Activated CD8-positive, alpha-beta T cell treated with anti-CD3 and anti-CD28 coated beads, Interleukin-2, amount 10 ng/mL, durations not matched to agents 7 days and 5 days (primary cell): Measurements from ENCODE around the gene PRR12. TPM values are rescaled to one million over a fixed set of nuclear protein-coding genes. Genes with fewer than 3 reads are reported as not detected.
"Not testable (repeated sequence)": the region's sequence is repeated elsewhere in the genome, so short reads cannot be mapped to it uniquely, and the experiment has no call there.

Experiments
- ATAC-seq: fragments of 150-1000 bp; cut with Tn5 transposase; one replicate; pipeline ENCODE4 v1.10.0; 2021; ENCODE audit warnings: moderate library complexity
- CTCF ChIA-PET: fragments of 350-600 bp; sonication (Branson Sonifier 250); formaldehyde crosslinking; loops from one replicate; lab custom pipeline; 2021; ENCODE audit warnings: antibody characterized with exemption; lab: Charles Lee
- POLR2A ChIA-PET: fragments of 350-600 bp; sonication (Branson Sonifier 250); formaldehyde crosslinking; loops from one replicate; lab custom pipeline; 2021; ENCODE audit warnings: antibody characterized with exemption; lab: Charles Lee
- DNase-seq: peaks from one replicate; pipeline ENCODE4 v3.0.0-alpha.2; 2020
- H3K27ac Mint-ChIP-seq: one replicate; pipeline ENCODE4 v1.8.0; 2021; ENCODE audit warnings: mild to moderate bottlenecking, mixed read lengths
- H3K27me3 Mint-ChIP-seq: one replicate; pipeline ENCODE4 v1.8.0; 2021; ENCODE audit warnings: low read depth, mixed read lengths
- H3K36me3 Mint-ChIP-seq: one replicate; pipeline ENCODE4 v1.8.0; 2021; ENCODE audit warnings: low read depth, mixed read lengths
- H3K4me1 Mint-ChIP-seq: one replicate; pipeline ENCODE4 v1.8.0; 2021; ENCODE audit warnings: low read depth, mixed read lengths
- H3K4me3 Mint-ChIP-seq: one replicate; pipeline ENCODE4 v1.8.0; 2021; ENCODE audit warnings: mild to moderate bottlenecking, mixed read lengths
- H3K9me3 Mint-ChIP-seq: one replicate; pipeline ENCODE4 v1.8.0; 2022; ENCODE audit warnings: mixed read lengths; ENCODE audit not compliant: insufficient read depth
- total RNA-seq, 2 experiments: library from RNA; stranded (reverse); gene quantifications; one replicate each; pipeline ENCODE4 v1.2.3, GENCODE V29; 2021

Gene PRR12
- total RNA-seq, 2 experiments from 2014 or later = 39.4 to 39.9 TPM

DNA sequence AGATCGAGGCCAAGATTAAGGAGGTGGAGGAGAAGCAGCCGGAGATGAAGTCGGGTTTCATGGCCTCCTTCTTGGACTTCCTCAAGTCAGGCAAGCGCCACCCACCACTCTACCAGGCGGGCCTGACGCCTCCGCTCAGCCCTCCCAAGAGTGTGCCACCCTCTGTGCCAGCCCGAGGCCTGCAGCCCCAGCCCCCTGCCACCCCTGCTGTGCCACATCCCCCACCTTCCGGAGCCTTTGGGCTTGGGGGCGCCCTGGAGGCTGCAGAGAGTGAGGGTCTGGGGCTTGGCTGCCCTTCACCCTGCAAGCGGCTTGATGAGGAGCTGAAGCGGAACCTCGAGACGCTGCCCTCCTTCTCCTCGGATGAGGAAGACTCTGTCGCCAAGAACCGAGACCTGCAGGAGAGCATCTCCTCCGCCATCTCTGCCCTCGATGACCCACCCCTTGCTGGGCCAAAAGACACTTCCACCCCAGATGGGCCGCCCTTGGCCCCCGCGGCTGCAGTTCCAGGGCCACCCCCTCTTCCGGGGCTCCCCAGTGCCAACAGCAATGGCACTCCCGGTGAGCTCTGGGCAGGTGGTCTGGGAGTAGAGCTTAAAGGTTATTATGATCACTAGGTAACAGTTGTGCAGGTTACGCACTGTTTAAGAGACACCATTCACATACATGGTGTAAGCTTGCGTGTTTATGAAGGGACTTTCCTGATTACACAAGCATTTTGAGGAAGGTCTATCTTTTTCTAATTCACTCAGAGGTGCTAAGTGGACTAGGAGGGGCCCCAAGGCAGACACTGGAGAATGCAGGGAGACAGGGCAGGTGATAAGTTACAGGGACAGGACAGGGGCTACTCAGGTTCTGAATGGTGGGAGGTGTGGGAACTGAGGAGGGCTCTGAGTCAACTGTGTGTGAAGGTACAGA lies 8.7 kb downstream of the PRR12 start:
- peaks cover 5% of the 10 kb centered on the region for H3K4me1 Mint-ChIP-seq
- H3K9me3 Mint-ChIP-seq = no peaks in the 10 kb centered on the region
- H3K4me3 Mint-ChIP-seq = no peak overlapping the region
- POLR2A ChIA-PET = no interaction called here
- CTCF ChIA-PET = no interaction called here
- H3K27me3 Mint-ChIP-seq = no peaks in the 10 kb centered on the region
- peaks cover 38% of the 10 kb centered on the region for H3K36me3 Mint-ChIP-seq
- H3K27ac Mint-ChIP-seq = no peak overlapping the region
- DNase-seq = no peak
- ATAC-seq = no peak

DNA sequence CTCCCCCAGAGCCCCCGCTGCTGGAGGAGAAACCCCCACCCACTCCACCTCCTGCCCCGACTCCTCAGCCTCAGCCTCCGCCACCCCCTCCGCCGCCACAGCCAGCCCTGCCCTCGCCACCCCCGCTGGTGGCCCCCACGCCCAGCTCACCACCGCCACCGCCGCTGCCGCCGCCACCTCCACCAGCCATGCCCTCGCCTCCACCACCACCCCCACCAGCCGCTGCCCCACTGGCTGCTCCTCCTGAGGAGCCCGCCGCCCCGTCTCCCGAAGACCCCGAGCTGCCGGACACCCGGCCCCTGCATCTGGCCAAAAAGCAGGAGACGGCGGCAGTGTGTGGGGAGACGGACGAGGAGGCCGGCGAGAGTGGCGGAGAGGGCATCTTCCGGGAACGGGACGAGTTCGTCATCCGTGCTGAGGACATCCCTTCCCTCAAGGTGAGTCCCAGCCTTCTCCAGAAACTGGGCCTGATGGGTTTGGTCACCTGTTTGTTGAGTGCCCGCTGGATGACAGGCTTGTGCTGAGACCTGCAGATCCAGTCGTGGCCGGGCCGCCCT lies 10.6 kb downstream of the PRR12 start:
- ChIA-PET CTCF (no interaction called here), POLR2A (no interaction called here)
- H3K4me1 Mint-ChIP-seq = peaks cover 4% of the 10 kb centered on the region

DNA sequence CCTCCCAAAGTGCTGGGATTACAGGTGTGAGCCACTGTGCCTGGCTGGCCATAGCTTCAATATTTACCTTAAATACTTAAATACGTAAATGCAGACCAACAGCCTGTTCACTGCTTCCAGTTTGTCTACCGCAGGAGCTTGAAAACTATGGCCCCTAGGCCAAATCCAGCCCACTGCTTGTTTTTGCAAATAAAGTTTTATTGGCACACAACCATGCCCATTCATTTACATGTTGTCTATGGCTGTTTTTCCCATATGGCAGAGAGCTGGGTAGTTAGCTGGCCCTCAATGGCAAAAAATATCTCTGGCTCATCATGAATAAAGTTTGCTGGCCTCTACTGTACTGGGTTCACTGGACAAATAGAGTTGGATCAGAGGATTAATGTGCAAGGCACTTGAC lies 11.8 kb downstream of the PRR12 start:
- Mint-ChIP-seq H3K4me1 (peaks cover 4% of the 10 kb centered on the region), H3K27ac (no peak overlapping the region), H3K27me3 (no peaks in the 10 kb centered on the region), H3K4me3 (no peak overlapping the region), H3K9me3 (no peaks in the 10 kb centered on the region), H3K36me3 (peaks cover 44% of the 10 kb centered on the region)
- POLR2A ChIA-PET = no interaction called here
- CTCF ChIA-PET = no interaction called here
- ATAC-seq (no peak), DNase-seq (no peak)

More for the DNA sequence above, 10.6 kb downstream of the PRR12 start:
- H3K9me3 Mint-ChIP-seq = no peaks in the 10 kb centered on the region
- no peak overlapping the region for H3K27ac Mint-ChIP-seq
- H3K27me3 Mint-ChIP-seq = no peaks in the 10 kb centered on the region
- DNase-seq (no peak), ATAC-seq (no peak)
- H3K36me3 Mint-ChIP-seq = peaks cover 41% of the 10 kb centered on the region
- no peak overlapping the region for H3K4me3 Mint-ChIP-seq

DNA sequence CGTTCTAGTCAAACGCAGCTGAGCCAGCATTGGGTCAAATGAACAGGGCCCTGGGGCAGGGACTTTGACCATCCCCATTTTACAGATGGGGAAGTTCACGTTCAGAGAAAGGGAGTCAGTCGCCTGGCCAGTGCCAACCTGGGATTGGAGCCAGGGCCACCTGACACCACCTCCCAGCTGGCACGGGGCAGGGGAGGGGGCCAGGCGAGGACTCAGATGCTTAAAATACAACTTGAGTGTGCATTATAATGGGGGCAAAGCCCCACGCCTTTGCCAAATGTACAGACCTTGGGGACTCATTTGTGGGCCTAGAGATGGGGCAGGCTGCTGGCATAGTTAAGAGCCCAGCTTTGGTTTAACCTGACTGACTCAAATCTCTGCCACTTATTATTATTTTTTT lies 14.6 kb downstream of the PRR12 start:
- Mint-ChIP-seq H3K4me3 (no peak overlapping the region), H3K4me1 (peaks cover 2% of the 10 kb centered on the region), H3K27me3 (no peaks in the 10 kb centered on the region), H3K27ac (no peak overlapping the region), H3K9me3 (no peaks in the 10 kb centered on the region), H3K36me3 (peaks cover 37% of the 10 kb centered on the region)
- ChIA-PET CTCF (no interaction called here), POLR2A (no interaction called here)
- DNase-seq = no peak
- no peak for ATAC-seq

DNA sequence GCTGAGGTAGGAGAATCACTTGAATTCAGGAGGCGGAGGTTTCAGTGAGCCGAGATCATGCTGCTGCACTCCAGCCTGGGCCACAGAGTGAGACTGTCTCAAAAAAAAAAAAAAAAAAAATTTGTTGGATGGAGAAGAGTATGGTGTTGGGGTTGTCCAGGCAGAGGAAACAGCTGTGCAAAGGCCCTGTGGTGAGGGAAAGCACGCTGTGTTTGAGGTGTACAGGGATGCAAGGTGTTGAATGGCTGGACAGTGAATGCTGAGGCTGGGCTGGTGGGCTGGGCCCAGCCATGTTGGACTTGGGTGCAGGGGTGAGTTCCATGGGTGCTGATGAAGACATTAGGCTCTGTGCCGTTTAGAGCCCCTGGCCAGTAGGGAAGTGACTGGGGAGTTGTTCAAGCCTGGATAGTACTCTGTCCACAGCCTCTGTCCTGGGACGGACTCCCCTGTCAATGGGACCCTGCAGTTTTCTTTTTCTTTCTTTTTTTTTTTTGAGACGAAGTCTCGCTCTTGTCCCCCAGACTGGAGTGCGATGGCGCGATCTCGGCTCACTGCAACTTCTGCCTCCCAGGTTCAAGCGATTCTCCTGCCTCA lies 18.6 kb downstream of the PRR12 start:
- ChIA-PET CTCF (no interaction called here), POLR2A (no interaction called here)
- Mint-ChIP-seq H3K36me3 (peaks cover 30% of the 10 kb centered on the region), H3K4me1 (peaks cover 15% of the 10 kb centered on the region), H3K27me3 (no peaks in the 10 kb centered on the region), H3K4me3 (no peak overlapping the region), H3K9me3 (no peaks in the 10 kb centered on the region), H3K27ac (peak overlapping the region; percentile 25)
- DNase-seq (no peak), ATAC-seq (no peak)

DNA sequence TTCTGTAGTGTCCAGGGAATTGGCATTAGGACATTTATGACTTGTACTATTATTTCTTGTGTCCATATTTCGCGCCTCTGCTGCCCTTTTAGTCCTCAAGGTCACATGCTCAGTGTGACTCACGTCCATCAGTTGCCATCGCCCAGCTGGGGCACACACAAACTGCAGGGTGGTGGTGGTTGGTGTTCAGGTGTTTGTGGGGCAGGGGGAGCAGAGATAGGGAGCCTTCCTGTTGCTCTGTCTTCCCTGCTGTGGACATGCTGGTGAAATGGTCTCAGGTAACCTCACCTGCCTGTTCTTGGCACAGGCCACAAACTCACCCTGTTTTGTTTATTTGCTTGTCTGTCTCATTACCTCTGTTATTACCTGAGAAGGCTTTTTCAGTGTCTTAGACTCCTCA lies 22.4 kb downstream of the PRR12 start:
- CTCF ChIA-PET = no interaction called here
- ATAC-seq = no peak

DNA sequence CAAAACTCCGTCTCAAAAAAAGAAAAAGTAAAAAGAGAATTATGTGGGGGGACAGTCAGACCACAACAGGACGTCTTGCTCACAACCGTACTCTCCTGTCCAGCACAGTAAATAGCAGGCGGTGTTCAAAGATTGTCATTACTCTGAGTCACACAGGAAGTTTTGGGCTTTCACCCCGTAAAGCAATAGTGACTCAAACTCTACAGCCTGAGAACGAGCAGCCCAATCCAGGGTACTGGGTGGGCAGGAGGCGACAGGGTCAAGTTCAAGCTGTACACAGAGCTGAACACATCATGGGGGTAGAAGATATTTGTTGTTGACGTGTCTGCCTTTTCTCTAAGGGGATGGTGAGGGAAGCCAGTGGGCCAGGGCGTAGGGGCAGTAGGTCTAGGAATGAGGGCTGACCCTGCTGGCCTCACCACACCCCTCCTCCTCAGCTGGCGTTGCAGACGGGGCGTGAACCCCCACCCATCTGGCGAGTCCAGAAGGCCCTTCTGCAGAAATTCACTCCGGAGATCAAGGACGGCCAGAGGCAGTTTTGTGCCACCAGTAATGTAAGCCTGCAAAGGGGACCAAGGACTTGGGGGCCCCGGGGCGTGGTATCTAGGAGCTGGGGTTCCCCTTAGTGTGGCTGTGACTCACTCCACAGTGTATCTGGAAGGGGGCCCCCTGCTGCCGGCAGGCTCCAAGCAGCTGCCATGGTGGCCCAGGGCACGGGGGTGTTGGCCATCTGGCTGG lies 23.3 kb downstream of the PRR12 start:
- Mint-ChIP-seq H3K4me1 (peaks cover 15% of the 10 kb centered on the region), H3K27me3 (no peaks in the 10 kb centered on the region), H3K27ac (peak overlapping the region; percentile 71), H3K9me3 (no peaks in the 10 kb centered on the region), H3K4me3 (no peak overlapping the region), H3K36me3 (peaks cover 52% of the 10 kb centered on the region)
- ChIA-PET POLR2A (interaction anchor here (0.9 kb wide), 1 partner anchor 26 kb away, joined by 4 read pairs; no protein-coding TSS in a partner anchor), CTCF (interaction anchor here (0.8 kb wide), 1 partner anchor 65 kb away, joined by 3 read pairs; no protein-coding TSS in a partner anchor)
- ATAC-seq (no peak), DNase-seq (no peak)

More for the DNA sequence above, 22.4 kb downstream of the PRR12 start:
- no peaks in the 10 kb centered on the region for H3K27me3 Mint-ChIP-seq
- H3K36me3 Mint-ChIP-seq = peaks cover 49% of the 10 kb centered on the region
- no peaks in the 10 kb centered on the region for H3K9me3 Mint-ChIP-seq
- H3K4me1 Mint-ChIP-seq = peaks cover 15% of the 10 kb centered on the region
- H3K4me3 Mint-ChIP-seq = no peak overlapping the region
- POLR2A ChIA-PET = no interaction called here
- H3K27ac Mint-ChIP-seq = peak overlapping the region; percentile 60
- no peak for DNase-seq

DNA sequence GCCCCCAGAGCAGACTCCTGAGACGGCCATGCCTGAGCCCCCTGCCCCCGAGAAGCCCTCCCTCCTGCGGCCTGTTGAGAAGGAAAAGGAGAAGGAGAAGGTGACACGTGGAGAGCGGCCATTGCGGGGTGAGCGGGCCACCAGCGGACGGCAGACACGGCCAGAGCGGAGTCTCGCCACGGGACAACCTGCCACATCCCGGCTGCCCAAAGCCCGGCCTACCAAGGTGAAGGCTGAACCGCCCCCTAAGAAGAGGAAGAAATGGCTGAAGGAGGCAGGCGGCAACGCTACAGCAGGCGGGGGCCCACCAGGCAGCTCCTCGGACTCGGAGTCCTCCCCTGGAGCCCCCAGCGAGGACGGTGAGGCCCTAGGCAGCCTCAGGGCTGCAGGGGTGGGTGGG lies 24.9 kb downstream of the PRR12 start:
- no peaks in the 10 kb centered on the region for H3K27me3 Mint-ChIP-seq
- H3K27ac Mint-ChIP-seq = no peak overlapping the region
- H3K9me3 Mint-ChIP-seq = no peaks in the 10 kb centered on the region
- no peak overlapping the region for H3K4me3 Mint-ChIP-seq
- CTCF ChIA-PET = interaction anchor here (0.7 kb wide), 1 partner anchor 18 kb away, joined by 3 read pairs; no protein-coding TSS in a partner anchor
- no peak for ATAC-seq
- peaks cover 52% of the 10 kb centered on the region for H3K36me3 Mint-ChIP-seq
- H3K4me1 Mint-ChIP-seq = peaks cover 15% of the 10 kb centered on the region
- POLR2A ChIA-PET = no interaction called here
- DNase-seq = no peak

DNA sequence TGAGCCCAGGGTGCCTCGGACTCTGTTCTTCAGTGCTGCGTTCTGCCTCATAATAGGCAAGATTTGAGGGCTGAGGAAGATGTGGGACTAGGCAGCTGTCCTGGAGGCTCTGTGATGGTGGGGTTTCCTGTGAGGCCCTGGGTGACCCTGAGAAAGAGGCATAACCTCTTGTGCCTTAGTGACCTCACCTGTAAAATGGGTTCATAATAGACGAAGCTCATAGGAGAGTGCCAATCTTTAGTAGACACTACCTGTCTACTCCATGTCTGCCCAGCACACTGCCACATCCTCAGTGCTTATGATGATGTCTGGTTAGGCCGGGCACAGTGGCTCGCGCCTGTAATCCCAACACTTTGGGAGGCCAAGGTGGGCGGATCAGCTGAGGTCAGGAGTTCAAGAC lies 25.6 kb downstream of the PRR12 start:
- ChIA-PET CTCF (interaction anchor here (0.7 to 1.3 kb wide), 2 partner anchors 18 to 47 kb away, joined by 3 to 5 read pairs; no protein-coding TSS in a partner anchor), POLR2A (no interaction called here)
- H3K27me3 Mint-ChIP-seq = no peaks in the 10 kb centered on the region
- no peak overlapping the region for H3K4me3 Mint-ChIP-seq
- H3K9me3 Mint-ChIP-seq = no peaks in the 10 kb centered on the region
- DNase-seq (no peak), ATAC-seq (no peak)
- H3K27ac Mint-ChIP-seq = no peak overlapping the region
- peaks cover 55% of the 10 kb centered on the region for H3K36me3 Mint-ChIP-seq
- H3K4me1 Mint-ChIP-seq = peaks cover 15% of the 10 kb centered on the region

DNA sequence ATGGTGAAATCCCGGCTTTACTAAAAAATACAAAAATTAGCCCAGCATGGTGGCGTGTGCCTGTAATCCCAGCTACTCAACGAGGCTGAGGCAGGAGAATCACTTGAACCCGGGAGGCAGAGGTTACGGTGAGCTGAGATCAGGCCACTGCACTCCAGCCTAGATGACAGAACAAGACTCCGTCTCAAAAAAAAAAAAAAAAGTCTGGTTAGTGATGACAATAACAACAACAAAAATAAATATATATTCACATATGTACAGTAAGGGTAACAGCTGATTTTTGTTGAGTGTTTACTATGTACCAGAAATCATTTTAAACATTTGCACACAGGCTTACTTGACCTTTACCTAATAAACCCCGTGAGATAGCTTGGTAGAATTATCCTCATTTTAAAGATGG lies 26.0 kb downstream of the PRR12 start:
- CTCF ChIA-PET = interaction anchor here (1.3 kb wide), 1 partner anchor 47 kb away, joined by 5 read pairs; no protein-coding TSS in a partner anchor
- peaks cover 58% of the 10 kb centered on the region for H3K36me3 Mint-ChIP-seq

DNA sequence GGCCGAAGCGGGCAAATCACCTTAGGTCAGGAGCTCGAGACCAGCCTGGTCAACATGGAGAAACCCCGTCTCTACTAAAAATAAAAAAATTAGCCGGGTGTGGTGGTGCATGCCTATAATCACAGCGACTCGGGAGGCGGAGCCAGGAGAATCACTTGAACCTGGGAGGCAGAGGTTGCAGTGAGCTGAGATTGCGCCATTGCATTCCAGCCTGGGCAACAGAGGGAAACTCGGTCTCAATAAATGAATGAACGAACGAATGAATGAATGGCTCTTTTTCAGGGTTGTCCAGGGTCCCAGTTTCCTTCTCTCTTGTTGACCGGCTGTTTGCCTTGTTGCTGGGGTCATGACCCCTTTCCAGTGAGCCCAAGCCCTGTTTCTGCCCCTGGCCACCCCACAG lies 26.9 kb downstream of the PRR12 start:
- H3K36me3 Mint-ChIP-seq = peaks cover 58% of the 10 kb centered on the region
- DNase-seq, H3K4me3 Mint-ChIP-seq, POLR2A ChIA-PET, CTCF ChIA-PET, H3K9me3 Mint-ChIP-seq, ATAC-seq, H3K27me3 Mint-ChIP-seq: not testable (repeated sequence)
- H3K4me1 Mint-ChIP-seq = peaks cover 12% of the 10 kb centered on the region
- peak overlapping the region; percentile 39 for H3K27ac Mint-ChIP-seq

More for the DNA sequence above, 26.0 kb downstream of the PRR12 start:
- no peak for ATAC-seq
- POLR2A ChIA-PET = no interaction called here
- Mint-ChIP-seq H3K4me3 (no peak overlapping the region), H3K4me1 (peaks cover 15% of the 10 kb centered on the region), H3K9me3 (no peaks in the 10 kb centered on the region), H3K27me3 (no peaks in the 10 kb centered on the region), H3K27ac (no peak overlapping the region)
- no peak for DNase-seq
